Ishikawa (cell line): ENCODE data around the gene DCAF4.
A peak's percentile ranks its signal among the peaks of the same experiment; 100 is the strongest.

Source experiments
- CEBPB ChIP-seq: IDR thresholded peaks from 2 replicates; pipeline ENCODE4 v1.6.1; 2012
- CREB1 ChIP-seq: IDR thresholded peaks from 2 replicates; pipeline ENCODE4 v1.6.1; 2012; ENCODE audit warnings: low read depth
- EGR1 ChIP-seq: IDR thresholded peaks from 2 replicates; pipeline ENCODE4 v1.6.1; 2012
- EP300 ChIP-seq: IDR thresholded peaks from 2 replicates; pipeline ENCODE4 v1.6.1; 2012; ENCODE audit warnings: borderline replicate concordance
- FOXM1 ChIP-seq: IDR thresholded peaks from 2 replicates; pipeline ENCODE4 v1.6.1; 2012; ENCODE audit warnings: low read depth, borderline replicate concordance
- NFIC ChIP-seq: IDR thresholded peaks from 2 replicates; pipeline ENCODE4 v1.6.1; 2012
- RAD21 ChIP-seq: IDR thresholded peaks from 2 replicates; pipeline ENCODE4 v1.6.1; 2012; ENCODE audit warnings: low read depth
- TAF1 ChIP-seq: IDR thresholded peaks from 2 replicates; pipeline ENCODE4 v1.6.1; 2012; ENCODE audit warnings: low read depth, mild to moderate bottlenecking
- TCF12 ChIP-seq: IDR thresholded peaks from 2 replicates; pipeline ENCODE4 v1.6.1; 2012; ENCODE audit warnings: low read depth
- TEAD4 ChIP-seq: IDR thresholded peaks from 2 replicates; pipeline ENCODE4 v1.6.1; 2012
- USF1 ChIP-seq: IDR thresholded peaks from 2 replicates; pipeline ENCODE4 v1.6.1; 2012
- YY1 ChIP-seq: IDR thresholded peaks from 2 replicates; pipeline ENCODE4 v1.6.1; 2012; ENCODE audit warnings: low read depth
- ZBTB7A ChIP-seq: IDR thresholded peaks from 2 replicates; pipeline ENCODE4 v1.6.1; 2012; ENCODE audit warnings: low read depth
- TF ChIP-seq, protein P1 (sequence below): IDR thresholded peaks from 2 replicates; pipeline ENCODE4 v1.6.1; 2012; ENCODE audit warnings: low read depth, mild to moderate bottlenecking
- TF ChIP-seq, protein P2 (sequence below): IDR thresholded peaks from 2 replicates; pipeline ENCODE4 v1.6.1; 2012

Gene DCAF4

GRCh38 chr14:72958548-72958947 lies 32.3 kb downstream of the DCAF4 start:
- TF ChIP-seq YY1 (no peak), CEBPB (no peak), RAD21 (no peak), USF1 (no peak), ZBTB7A (no peak), NFIC (no peak), EGR1 (no peak), EP300 (no peak), CREB1 (no peak), TCF12 (no peak), FOXM1 (no peak), TEAD4 (no peak), TAF1 (no peak)
- TF ChIP-seq, protein P1, sequence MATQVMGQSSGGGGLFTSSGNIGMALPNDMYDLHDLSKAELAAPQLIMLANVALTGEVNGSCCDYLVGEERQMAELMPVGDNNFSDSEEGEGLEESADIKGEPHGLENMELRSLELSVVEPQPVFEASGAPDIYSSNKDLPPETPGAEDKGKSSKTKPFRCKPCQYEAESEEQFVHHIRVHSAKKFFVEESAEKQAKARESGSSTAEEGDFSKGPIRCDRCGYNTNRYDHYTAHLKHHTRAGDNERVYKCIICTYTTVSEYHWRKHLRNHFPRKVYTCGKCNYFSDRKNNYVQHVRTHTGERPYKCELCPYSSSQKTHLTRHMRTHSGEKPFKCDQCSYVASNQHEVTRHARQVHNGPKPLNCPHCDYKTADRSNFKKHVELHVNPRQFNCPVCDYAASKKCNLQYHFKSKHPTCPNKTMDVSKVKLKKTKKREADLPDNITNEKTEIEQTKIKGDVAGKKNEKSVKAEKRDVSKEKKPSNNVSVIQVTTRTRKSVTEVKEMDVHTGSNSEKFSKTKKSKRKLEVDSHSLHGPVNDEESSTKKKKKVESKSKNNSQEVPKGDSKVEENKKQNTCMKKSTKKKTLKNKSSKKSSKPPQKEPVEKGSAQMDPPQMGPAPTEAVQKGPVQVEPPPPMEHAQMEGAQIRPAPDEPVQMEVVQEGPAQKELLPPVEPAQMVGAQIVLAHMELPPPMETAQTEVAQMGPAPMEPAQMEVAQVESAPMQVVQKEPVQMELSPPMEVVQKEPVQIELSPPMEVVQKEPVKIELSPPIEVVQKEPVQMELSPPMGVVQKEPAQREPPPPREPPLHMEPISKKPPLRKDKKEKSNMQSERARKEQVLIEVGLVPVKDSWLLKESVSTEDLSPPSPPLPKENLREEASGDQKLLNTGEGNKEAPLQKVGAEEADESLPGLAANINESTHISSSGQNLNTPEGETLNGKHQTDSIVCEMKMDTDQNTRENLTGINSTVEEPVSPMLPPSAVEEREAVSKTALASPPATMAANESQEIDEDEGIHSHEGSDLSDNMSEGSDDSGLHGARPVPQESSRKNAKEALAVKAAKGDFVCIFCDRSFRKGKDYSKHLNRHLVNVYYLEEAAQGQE, result no peak
- TF ChIP-seq, protein P2, sequence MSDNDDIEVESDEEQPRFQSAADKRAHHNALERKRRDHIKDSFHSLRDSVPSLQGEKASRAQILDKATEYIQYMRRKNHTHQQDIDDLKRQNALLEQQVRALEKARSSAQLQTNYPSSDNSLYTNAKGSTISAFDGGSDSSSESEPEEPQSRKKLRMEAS, result no peak

DNA sequence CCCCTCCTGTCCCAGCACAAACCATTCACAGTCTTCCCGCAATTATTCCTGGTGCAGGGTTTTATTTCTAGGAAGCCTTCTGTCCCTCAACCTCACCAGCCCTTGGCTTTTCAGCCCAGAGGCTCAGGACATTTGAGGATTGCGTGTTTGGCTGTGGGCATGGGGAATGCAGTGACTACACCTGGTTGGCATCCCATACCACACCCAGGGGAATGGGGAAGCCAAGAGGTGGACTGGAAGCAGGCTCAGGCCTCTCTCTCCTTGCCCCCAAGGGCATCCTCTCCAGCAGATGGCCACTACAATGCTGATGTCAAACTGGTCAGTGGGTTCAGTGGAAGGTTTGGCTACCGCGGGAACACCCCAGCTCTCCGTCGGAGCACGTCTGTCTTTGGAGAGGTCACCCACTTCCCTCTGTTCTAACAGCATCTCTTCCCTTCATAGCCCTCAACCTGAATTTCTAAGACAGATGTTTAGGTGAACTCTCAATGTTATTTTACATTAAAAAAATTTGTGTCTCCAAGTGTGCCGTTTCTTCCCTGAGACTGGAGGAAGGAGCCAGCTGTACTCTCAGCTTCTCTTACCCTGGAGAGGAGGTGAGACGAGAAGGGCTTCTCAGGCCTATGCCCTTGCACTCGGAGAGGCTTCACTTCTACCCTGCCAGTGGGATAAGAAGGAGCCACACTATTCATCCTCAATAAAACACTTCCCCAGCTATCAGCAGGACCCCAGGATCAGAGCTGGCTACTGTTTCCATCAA lies 35.5 kb downstream of the DCAF4 start:
- TF ChIP-seq TEAD4, result peak; percentile 94
- TF ChIP-seq TCF12, result no peak
- TF ChIP-seq, protein P2, result 0 out of 2 replicates have a peak, but pooled peaks have one; percentile 27

DNA sequence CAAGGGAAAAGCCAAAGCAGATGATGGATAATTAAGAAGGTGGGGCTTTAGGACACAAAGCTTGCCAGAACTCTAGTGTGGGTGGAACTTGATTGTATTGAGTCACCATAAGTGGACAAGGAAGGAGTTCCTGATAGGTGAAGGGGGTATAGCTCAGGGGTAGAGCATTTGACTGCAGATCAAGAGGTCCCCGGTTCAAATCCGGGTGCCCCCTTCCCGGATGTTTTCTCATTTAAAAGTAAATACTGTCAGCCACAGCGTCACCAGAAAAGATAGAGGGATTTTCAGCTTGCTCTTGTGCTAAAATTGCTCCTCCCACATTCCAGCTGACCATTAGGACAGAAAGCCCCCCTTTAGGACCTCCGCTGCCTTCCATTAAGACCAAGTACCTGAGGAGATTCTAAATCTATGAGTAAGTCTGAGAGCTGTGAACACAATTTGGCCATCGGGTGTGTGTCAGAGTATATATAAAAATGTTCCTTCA lies 36.6 kb downstream of the DCAF4 start:
- TF ChIP-seq RAD21 (no peak), FOXM1 (peak; percentile 80; the same call in 1 of the 2 replicates), EP300 (no peak), YY1 (no peak), ZBTB7A (peak; percentile 94), TAF1 (no peak), CREB1 (no peak), NFIC (no peak), TEAD4 (peak; percentile 76), USF1 (no peak), TCF12 (no peak), EGR1 (no peak)
- TF ChIP-seq, protein P2, result no peak
- TF ChIP-seq, protein P1, result no peak

- no peak for TF ChIP-seq YY1
- TF ChIP-seq EP300, result no peak
- TF ChIP-seq FOXM1, result no peak
- TF ChIP-seq TAF1, result no peak
- no peak for TF ChIP-seq EGR1
- no peak for TF ChIP-seq NFIC
- no peak for TF ChIP-seq USF1
- no peak for TF ChIP-seq ZBTB7A
- TF ChIP-seq CREB1, result no peak
- TF ChIP-seq CEBPB, result no peak
- no peak for TF ChIP-seq RAD21
- TF ChIP-seq, protein P1, result no peak
- no peak for TF ChIP-seq TCF12
- TF ChIP-seq, protein P2, result no peak
- no peak for TF ChIP-seq TEAD4
Observed at GRCh38 chr14:72965249-72965648, 39.0 kb downstream of the DCAF4 start.
